ENCODE results near the gene FHL1. TPM values are rescaled to one million over a fixed set of nuclear protein-coding genes. Genes with fewer than 3 reads are reported as not detected.

The FHL1 gene
- total RNA-seq, 2 experiments from 2014 or later, result 19.3 to 19.8 TPM

DNA sequence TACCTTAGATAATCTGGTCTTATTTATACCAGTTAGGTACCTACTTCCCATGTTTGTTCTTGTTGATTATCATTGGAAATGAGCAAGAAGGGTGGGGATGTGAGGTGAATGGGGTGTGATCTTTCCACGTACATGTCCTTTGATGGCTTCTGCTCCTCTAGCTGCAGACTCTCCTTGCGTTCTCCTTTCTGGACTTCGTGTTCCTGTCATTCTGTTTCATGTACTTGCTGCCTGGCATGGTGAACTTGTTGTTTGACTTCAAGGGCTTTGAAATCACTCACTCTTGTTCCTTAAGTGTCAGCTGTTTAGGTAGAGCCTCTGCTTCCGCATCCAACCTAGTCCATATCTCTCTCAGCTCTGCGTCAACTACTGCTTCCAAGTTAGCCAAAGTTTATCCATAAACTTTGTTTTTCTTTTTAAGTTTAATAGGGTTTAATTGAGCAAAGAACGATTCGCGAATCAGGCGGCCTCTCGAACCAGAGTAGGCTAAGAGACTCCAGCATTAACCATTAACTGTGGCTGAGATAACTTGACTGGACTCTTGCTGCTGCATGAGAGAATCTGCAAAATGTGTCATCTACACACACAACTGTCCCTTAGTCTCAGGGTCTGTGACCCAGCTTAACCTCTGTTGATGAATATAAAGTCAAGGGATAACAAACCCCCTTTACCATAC is 42.8 kb downstream of the FHL1 start:
- Mint-ChIP-seq H3K27me3 (no peaks in the 10 kb centered on the region), H3K27ac (no peak overlapping the region)
- POLR2A ChIA-PET, result no interaction called here

GRCh38 chrX:136191171-136191570 is 43.8 kb downstream of the FHL1 start:
- POLR2A ChIA-PET, result no interaction called here
- ATAC-seq, result no peak
- H3K27me3 Mint-ChIP-seq, result no peaks in the 10 kb centered on the region
- peaks cover 4% of the 10 kb centered on the region for H3K36me3 Mint-ChIP-seq (ENCODE audit: low read depth)
- intact Hi-C loops (cut with DNase I, micrococcal nuclease), result no loop called here
- peaks cover 32% of the 10 kb centered on the region for H3K4me1 Mint-ChIP-seq
- H3K4me3 Mint-ChIP-seq, result no peak overlapping the region
- CTCF ChIA-PET, result interaction anchor here (2.1 kb wide), 1 partner anchor 163 kb away, joined by 5 read pairs; no protein-coding TSS in a partner anchor
- no peak overlapping the region for H3K27ac Mint-ChIP-seq
- no peaks in the 10 kb centered on the region for H3K9me3 Mint-ChIP-seq (ENCODE audit: low read depth)
- no peak for DNase-seq

More for the DNA sequence above, 42.8 kb downstream of the FHL1 start:
- Mint-ChIP-seq H3K4me3 (no peak overlapping the region), H3K36me3 (ENCODE audit: low read depth) (peaks cover 4% of the 10 kb centered on the region), H3K9me3 (ENCODE audit: low read depth) (no peaks in the 10 kb centered on the region), H3K4me1 (peaks cover 32% of the 10 kb centered on the region)
- ATAC-seq (no peak), DNase-seq (no peak)
- CTCF ChIA-PET, result no interaction called here
- intact Hi-C loops (cut with DNase I, micrococcal nuclease), result no loop called here

DNA sequence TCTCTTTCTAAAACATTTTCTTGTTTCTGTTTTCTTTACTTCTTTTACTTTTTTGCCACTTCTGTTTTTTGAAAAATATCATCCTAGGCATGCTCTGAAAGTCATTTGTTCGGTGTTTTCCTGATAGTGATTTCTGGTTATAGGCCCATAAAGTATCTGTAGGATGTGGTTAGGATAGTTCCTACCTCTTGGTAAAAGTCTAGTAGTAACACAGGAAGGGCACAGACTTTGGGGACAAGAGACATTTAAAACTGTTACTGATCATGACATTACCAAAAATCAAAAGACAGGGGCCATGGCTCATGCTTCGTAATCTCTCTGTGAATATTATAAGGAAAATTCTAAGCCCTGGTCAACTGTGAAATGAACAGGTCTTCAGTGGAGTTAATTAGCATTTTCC is 44.8 kb downstream of the FHL1 start:
- Mint-ChIP-seq H3K27ac (no peak overlapping the region), H3K4me3 (no peak overlapping the region), H3K27me3 (no peaks in the 10 kb centered on the region), H3K36me3 (ENCODE audit: low read depth) (peaks cover 4% of the 10 kb centered on the region), H3K9me3 (ENCODE audit: low read depth) (no peaks in the 10 kb centered on the region), H3K4me1 (peaks cover 32% of the 10 kb centered on the region)
- DNase-seq (no peak), ATAC-seq (no peak)
- ChIA-PET CTCF (interaction anchor here (2.1 kb wide), 1 partner anchor 164 kb away, joined by 5 read pairs; no protein-coding TSS in a partner anchor), POLR2A (no interaction called here)
- intact Hi-C loops (cut with DNase I, micrococcal nuclease), result no loop called here

DNA sequence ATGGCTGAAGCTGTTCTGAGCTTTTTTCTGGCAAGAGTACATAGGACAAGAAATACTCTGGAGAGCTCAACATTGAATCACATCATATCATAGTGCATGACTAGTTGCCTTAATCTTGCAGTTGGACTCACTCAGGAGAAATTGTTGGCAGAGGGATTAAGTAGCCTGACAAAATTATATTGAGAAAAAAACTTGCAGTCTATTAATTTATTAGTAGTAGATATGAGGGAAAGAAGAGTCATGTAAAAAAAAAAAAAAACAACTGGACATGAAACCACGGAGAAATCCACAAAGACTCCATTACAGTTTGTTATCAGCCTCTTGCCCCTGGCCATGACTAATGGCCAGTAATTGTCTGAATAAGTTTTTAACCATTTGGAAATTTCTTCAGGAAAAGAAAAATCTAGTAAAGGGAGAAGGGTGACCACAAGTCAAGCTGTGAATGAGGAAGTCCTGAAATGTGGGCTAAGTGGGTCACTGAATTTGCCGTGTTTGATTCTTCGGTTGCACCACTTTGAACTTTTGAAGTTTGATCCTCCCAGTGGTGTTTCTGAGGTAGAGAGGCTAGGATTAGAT is 45.6 kb downstream of the FHL1 start:
- Mint-ChIP-seq H3K36me3 (ENCODE audit: low read depth) (peaks cover 4% of the 10 kb centered on the region), H3K4me3 (no peak overlapping the region), H3K27me3 (no peaks in the 10 kb centered on the region)

GRCh38 chrX:136193771-136194170 is 46.4 kb downstream of the FHL1 start:
- intact Hi-C loops (cut with DNase I, micrococcal nuclease), result no loop called here
- H3K4me1 Mint-ChIP-seq, result peaks cover 32% of the 10 kb centered on the region
- ChIA-PET CTCF (no interaction called here), POLR2A (no interaction called here)
- DNase-seq (peak; percentile 18), ATAC-seq (peak; percentile 44)
- no peaks in the 10 kb centered on the region for H3K9me3 Mint-ChIP-seq (ENCODE audit: low read depth)
- H3K36me3 Mint-ChIP-seq (ENCODE audit: low read depth), result peaks cover 4% of the 10 kb centered on the region
- peak overlapping the region; percentile 22 for H3K4me3 Mint-ChIP-seq
- H3K27me3 Mint-ChIP-seq, result no peaks in the 10 kb centered on the region
- H3K27ac Mint-ChIP-seq, result no peak overlapping the region

More for the DNA sequence above, 45.6 kb downstream of the FHL1 start:
- H3K27ac Mint-ChIP-seq, result no peak overlapping the region
- no peak for ATAC-seq
- intact Hi-C loops (cut with DNase I, micrococcal nuclease), result no loop called here
- POLR2A ChIA-PET, result no interaction called here
- CTCF ChIA-PET, result interaction anchor here (2.1 kb wide), 1 partner anchor 165 kb away, joined by 5 read pairs; no protein-coding TSS in a partner anchor
- H3K9me3 Mint-ChIP-seq (ENCODE audit: low read depth), result no peaks in the 10 kb centered on the region
- no peak for DNase-seq
- H3K4me1 Mint-ChIP-seq, result peaks cover 32% of the 10 kb centered on the region

DNA sequence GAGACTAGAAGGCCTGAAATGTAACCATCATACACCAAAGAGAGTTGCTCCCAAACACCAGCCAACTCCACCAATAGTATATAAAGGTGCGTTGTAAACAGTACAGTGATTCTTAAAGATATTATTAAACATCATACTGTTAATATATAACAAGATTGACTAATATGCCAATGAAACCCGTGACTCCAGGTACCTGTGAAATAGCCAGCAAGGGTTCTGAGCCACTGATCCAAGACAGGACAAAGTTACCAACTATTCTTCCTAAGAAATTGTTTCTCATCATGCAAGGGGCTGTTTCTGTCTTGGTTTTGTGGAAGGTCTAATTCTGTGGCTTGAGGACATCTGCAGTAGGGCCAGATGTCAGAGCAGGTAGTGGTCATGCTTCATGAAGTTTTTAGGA is 47.2 kb downstream of the FHL1 start:
- no peak overlapping the region for H3K27ac Mint-ChIP-seq
- CTCF ChIA-PET, result interaction anchor here (0.7 to 1.9 kb wide), 2 partner anchors 10 to 166 kb away, joined by 3 to 8 read pairs; no protein-coding TSS in a partner anchor

GRCh38 chrX:136195247-136195646 is 47.9 kb downstream of the FHL1 start:
- CTCF ChIA-PET, result interaction anchor here (1.9 kb wide), 1 partner anchor 167 kb away, joined by 8 read pairs; no protein-coding TSS in a partner anchor
- Mint-ChIP-seq H3K4me1 (peaks cover 32% of the 10 kb centered on the region), H3K4me3 (no peak overlapping the region), H3K9me3 (ENCODE audit: low read depth) (no peaks in the 10 kb centered on the region), H3K27ac (no peak overlapping the region), H3K36me3 (ENCODE audit: low read depth) (peaks cover 4% of the 10 kb centered on the region), H3K27me3 (no peaks in the 10 kb centered on the region)
- DNase-seq (no peak), ATAC-seq (no peak)
- intact Hi-C loops (cut with DNase I, micrococcal nuclease), result no loop called here
- POLR2A ChIA-PET, result no interaction called here

More for the DNA sequence above, 47.2 kb downstream of the FHL1 start:
- no peak overlapping the region for H3K4me3 Mint-ChIP-seq
- H3K27me3 Mint-ChIP-seq, result no peaks in the 10 kb centered on the region
- H3K9me3 Mint-ChIP-seq (ENCODE audit: low read depth), result no peaks in the 10 kb centered on the region
- no peak for DNase-seq
- intact Hi-C loops (cut with DNase I, micrococcal nuclease), result no loop called here
- H3K36me3 Mint-ChIP-seq (ENCODE audit: low read depth), result peaks cover 4% of the 10 kb centered on the region
- peaks cover 32% of the 10 kb centered on the region for H3K4me1 Mint-ChIP-seq
- POLR2A ChIA-PET, result no interaction called here
- no peak for ATAC-seq

DNA sequence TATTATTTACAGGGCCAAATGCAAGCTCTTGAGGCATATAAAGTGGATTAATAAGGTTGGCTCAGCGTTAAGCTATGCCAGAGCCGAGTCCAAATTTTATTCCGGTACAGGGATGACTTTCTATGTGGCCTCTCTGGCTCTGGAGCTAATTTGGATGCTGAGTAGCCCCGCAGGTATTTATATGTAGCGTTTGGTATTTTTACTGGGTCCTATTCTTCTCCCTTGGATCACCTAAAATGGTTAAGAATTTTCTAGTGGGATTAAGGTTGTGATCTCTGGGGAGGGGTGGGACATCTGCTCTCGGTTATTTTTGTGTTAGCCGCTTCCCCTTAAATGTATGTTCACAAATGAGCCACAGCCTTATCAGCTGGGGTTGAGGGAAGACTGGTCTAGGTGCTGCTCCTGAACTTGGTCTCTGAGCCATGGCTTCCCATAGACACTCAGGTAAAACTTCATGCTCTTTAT is 49.4 kb downstream of the FHL1 start:
- no peak for DNase-seq
- no peak for ATAC-seq
- intact Hi-C loops (cut with DNase I, micrococcal nuclease), result no loop called here
- CTCF ChIA-PET, result no interaction called here
- H3K4me3 Mint-ChIP-seq, result no peak overlapping the region
- POLR2A ChIA-PET, result interaction anchor here (0.6 kb wide), 1 partner anchor 191 kb away, joined by 3 read pairs; no protein-coding TSS in a partner anchor
- peaks cover 26% of the 10 kb centered on the region for H3K4me1 Mint-ChIP-seq
- H3K27me3 Mint-ChIP-seq, result no peaks in the 10 kb centered on the region
- H3K27ac Mint-ChIP-seq, result no peak overlapping the region
- H3K36me3 Mint-ChIP-seq (ENCODE audit: low read depth), result peaks cover 4% of the 10 kb centered on the region
- H3K9me3 Mint-ChIP-seq (ENCODE audit: low read depth), result no peaks in the 10 kb centered on the region

DNA sequence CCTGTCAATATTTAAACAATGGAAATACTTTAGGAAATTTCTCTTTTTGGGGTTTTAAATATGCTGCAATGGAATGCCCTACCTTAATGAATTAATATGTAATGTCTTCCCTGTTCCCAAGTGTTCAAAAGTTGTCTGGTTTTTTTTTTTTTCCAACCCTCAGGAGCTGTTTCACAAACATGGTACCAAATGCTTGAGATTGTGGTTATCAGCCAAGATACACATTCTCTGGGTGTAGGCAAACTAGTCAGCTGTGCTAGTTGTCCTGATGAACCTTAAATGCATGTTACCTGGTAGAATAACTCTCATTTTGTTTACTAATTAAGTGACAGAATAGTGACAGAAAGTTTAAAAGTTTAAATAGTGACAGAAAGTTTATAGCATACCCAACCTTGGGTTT is 50.7 kb downstream of the FHL1 start:
- CTCF ChIA-PET, result no interaction called here
- DNase-seq (no peak), ATAC-seq (no peak)
- intact Hi-C loops (cut with DNase I, micrococcal nuclease), result no loop called here
- Mint-ChIP-seq H3K4me1 (peaks cover 16% of the 10 kb centered on the region), H3K36me3 (ENCODE audit: low read depth) (peaks cover 4% of the 10 kb centered on the region), H3K9me3 (ENCODE audit: low read depth) (no peaks in the 10 kb centered on the region), H3K27me3 (no peaks in the 10 kb centered on the region), H3K4me3 (no peak overlapping the region), H3K27ac (no peak overlapping the region)
- POLR2A ChIA-PET, result no interaction called here

DNA sequence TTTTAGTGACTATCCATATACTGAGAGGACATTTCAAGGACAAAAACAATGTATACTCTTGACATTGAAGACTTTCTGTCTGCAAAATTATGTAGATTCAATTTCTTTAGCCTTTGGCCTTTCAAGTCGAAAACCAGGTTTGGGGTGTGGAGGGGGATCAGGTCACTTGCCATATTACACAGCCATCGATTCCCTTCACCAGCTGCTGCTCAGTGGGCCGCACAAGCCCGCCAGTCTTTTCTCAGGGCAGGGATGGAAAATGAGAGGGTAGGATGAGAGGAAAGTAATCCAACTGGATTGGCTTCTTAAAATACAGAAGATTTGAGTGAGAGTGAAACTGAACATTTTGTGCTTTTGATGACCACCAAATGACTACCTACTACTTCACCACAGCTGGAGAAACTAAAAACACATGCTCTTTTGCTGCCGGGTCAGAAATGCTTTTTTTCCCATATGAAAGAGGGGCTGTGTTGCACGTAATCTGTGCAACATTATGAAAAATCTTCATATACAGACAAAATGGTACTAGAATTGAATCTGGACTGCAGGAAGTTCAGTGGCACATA is 51.4 kb downstream of the FHL1 start:
- DNase-seq (no peak), ATAC-seq (no peak)
- CTCF ChIA-PET, result no interaction called here
- no peak overlapping the region for H3K27ac Mint-ChIP-seq
- POLR2A ChIA-PET, result no interaction called here
- H3K4me3 Mint-ChIP-seq, result no peak overlapping the region
- peaks cover under 1% of the 10 kb centered on the region for H3K36me3 Mint-ChIP-seq (ENCODE audit: low read depth)
- no peaks in the 10 kb centered on the region for H3K9me3 Mint-ChIP-seq (ENCODE audit: low read depth)
- intact Hi-C loops (cut with DNase I, micrococcal nuclease), result no loop called here
- H3K4me1 Mint-ChIP-seq, result peaks cover 16% of the 10 kb centered on the region
- H3K27me3 Mint-ChIP-seq, result no peaks in the 10 kb centered on the region

DNA sequence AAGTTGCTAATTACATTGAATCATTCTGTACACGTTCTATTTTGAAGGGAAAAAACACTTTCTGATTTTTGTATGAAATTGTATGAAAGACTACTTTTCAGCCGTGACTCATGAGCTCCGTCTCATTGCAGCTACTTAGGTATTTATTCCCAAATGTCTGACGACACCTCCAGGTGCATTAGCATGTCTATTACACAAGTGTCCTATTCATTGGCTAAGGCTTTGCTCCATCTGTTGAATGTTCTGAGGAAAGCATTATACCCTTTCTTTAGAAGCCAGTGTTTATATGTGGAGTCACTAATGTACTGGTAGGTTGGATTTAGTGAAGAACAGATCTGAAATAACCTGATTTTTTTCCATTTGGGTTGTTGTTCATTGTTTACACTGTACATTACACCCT is 52.0 kb downstream of the FHL1 start:
- Mint-ChIP-seq H3K27ac (no peak overlapping the region), H3K9me3 (ENCODE audit: low read depth) (no peaks in the 10 kb centered on the region), H3K4me1 (peaks cover 16% of the 10 kb centered on the region), H3K36me3 (ENCODE audit: low read depth) (no peaks in the 10 kb centered on the region), H3K27me3 (no peaks in the 10 kb centered on the region), H3K4me3 (no peak overlapping the region)
- ChIA-PET CTCF (interaction anchor here (0.6 kb wide), 1 partner anchor 1300 kb away, joined by 3 read pairs; no protein-coding TSS in a partner anchor), POLR2A (no interaction called here)
- intact Hi-C loops (cut with DNase I, micrococcal nuclease), result no loop called here
- DNase-seq (no peak), ATAC-seq (no peak)

- no peak overlapping the region for H3K27ac Mint-ChIP-seq
- ATAC-seq (no peak), DNase-seq (peak; percentile 22)
- ChIA-PET CTCF (interaction anchor here (0.7 kb wide), 1 partner anchor 71 kb away, joined by 4 read pairs; no protein-coding TSS in a partner anchor), POLR2A (no interaction called here)
- H3K36me3 Mint-ChIP-seq (ENCODE audit: low read depth), result no peaks in the 10 kb centered on the region
- intact Hi-C loops (cut with DNase I, micrococcal nuclease), result loop anchor here (2.0 to 5.0 kb wide), 2 partner anchors 56 to 173 kb away; no protein-coding TSS in a partner anchor
- peaks cover 26% of the 10 kb centered on the region for H3K4me1 Mint-ChIP-seq
- no peak overlapping the region for H3K4me3 Mint-ChIP-seq
- no peaks in the 10 kb centered on the region for H3K9me3 Mint-ChIP-seq (ENCODE audit: low read depth)
- H3K27me3 Mint-ChIP-seq, result no peaks in the 10 kb centered on the region
Measured at GRCh38 chrX:136200466-136200865, 53.1 kb downstream of the FHL1 start.

Data from activated CD4-positive, alpha-beta T cell treated with anti-CD3 and anti-CD28 coated beads for 36 hours (primary cell).